GM12878 (cell line): ENCODE data around the gene RRAS. TPM values are rescaled to one million over a fixed set of nuclear protein-coding genes. Genes with fewer than 3 reads are reported as not detected.

ENCODE experiments used
- ATF7 ChIP-seq: fragments of 450-650 bp; IDR thresholded peaks from 2 replicates; pipeline ENCODE4 v1.6.1; 2016; ENCODE audit warnings: low read depth, mild to moderate bottlenecking
- JUND ChIP-seq: IDR thresholded peaks from 2 replicates; pipeline ENCODE4 v1.6.1; 2012; ENCODE audit warnings: low read depth, mild to moderate bottlenecking, low read length, improper control_type of control experiment, moderate library complexity
- LARP7 ChIP-seq: fragments of 450-650 bp; IDR thresholded peaks from 2 replicates; pipeline ENCODE4 v1.6.1; 2017; ENCODE audit warnings: mild to moderate bottlenecking
- MTA3 ChIP-seq: IDR thresholded peaks from 2 replicates; pipeline ENCODE4 v1.6.1; 2012; ENCODE audit warnings: low read length, inconsistent platforms, borderline replicate concordance
- PAX5 ChIP-seq: IDR thresholded peaks from 2 replicates; pipeline ENCODE4 v1.6.1; 2011; ENCODE audit warnings: low read depth, low read length, borderline replicate concordance
- POU2F2 ChIP-seq: IDR thresholded peaks from 3 replicates; pipeline ENCODE4 v1.6.1; 2011; ENCODE audit warnings: low read depth, mild to moderate bottlenecking, low read length, borderline replicate concordance
- ZBTB40 ChIP-seq: fragments of 450-650 bp; IDR thresholded peaks from 2 replicates; pipeline ENCODE4 v1.6.1; 2016; ENCODE audit warnings: mild to moderate bottlenecking, moderate library complexity, borderline replicate concordance
- polyA plus RNA-seq, 11 experiments: library from polyadenylated mRNA; depleted of rRNA in 4 of 11; unstranded in 6 of 11; stranded (reverse) in 5 of 11; fragments of >200 nt; fragmentation: Nextera tagmentation in 4 of 11; fragmentation: Illumina TruSeq in 1 of 11; extraction: Ambion mirVana in 4 of 11; extraction: Trizol in 1 of 11; gene quantifications; 1 replicate in 1 of 11; 2 replicates in 10 of 11; pipeline versions ENCODE4 v1.2.1 to v1.2.3, GENCODE V29; 2011 to 2016; ENCODE audit warnings: inconsistent platforms in 2 of 11, missing spikeins in 2 of 11, low read depth in 1 of 11
- total RNA-seq, 4 experiments: library from RNA; depleted of rRNA in 3 of 4; stranded (reverse); fragments of >200 nt in 3 of 4; fragmentation: Illumina TruSeq in 1 of 4; extraction: Trizol in 1 of 4; gene quantifications; 2 replicates each; pipeline versions ENCODE4 v1.2.1 to v1.2.3, GENCODE V29; 2013 to 2021
- TF ChIP-seq, protein P1 (sequence below): fragments of 450-650 bp; IDR thresholded peaks from 2 replicates; pipeline ENCODE4 v1.6.1; 2016; ENCODE audit warnings: mild to moderate bottlenecking

RRAS gene
- total and polyA plus RNA-seq, 10 of the 15 experiments (the other 5 are each of a cell fraction or from before 2014, with no cell fraction given) = 0.24 to 5.8 (median 1.8) TPM

DNA sequence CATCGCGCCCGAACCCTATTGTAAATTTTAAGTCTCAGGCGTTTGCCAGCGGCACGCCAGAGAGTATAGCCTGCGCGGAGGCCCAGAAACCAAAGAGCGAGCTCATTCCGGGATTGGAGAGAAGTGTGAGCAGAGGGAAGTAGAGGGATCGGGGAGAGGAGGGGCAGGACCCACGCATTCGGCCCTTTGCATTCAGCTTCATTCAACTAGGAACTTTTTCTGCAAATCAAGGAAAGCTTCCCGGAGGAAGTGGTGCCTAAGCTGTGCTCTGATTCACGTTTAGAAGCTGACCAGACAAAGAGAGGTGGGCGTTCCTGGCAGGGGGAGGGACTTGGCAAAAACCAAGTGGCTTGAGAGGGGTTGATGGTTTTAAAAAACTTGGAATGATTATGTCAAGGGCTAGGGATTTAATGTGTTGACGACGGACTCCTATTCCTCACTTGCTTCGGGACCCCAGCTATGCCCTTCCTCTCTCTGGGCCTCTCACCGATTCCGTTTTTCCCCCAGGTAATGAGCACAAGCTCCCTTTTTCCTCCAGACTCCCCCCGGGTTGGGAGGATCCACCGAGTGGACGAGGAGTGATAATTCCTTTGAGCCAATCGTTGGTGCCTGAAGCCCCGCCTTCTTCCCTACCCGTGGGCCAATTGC is 36.3 kb upstream of the RRAS start (continued):
- TF ChIP-seq ZBTB40 = no peak
- TF ChIP-seq MTA3 = 0 out of 2 replicates have a peak, but pooled peaks have one; percentile 38
- TF ChIP-seq PAX5 = 0 out of 2 replicates have a peak, but pooled peaks have one; percentile 36
- peak; percentile 41; the same call in 1 of the 2 replicates for TF ChIP-seq LARP7
- TF ChIP-seq JUND = peak; percentile 98
- TF ChIP-seq POU2F2 = peak; percentile 50; the same call in 1 of the 3 replicates
- TF ChIP-seq ATF7 = peak; percentile 100
- TF ChIP-seq, protein P1, sequence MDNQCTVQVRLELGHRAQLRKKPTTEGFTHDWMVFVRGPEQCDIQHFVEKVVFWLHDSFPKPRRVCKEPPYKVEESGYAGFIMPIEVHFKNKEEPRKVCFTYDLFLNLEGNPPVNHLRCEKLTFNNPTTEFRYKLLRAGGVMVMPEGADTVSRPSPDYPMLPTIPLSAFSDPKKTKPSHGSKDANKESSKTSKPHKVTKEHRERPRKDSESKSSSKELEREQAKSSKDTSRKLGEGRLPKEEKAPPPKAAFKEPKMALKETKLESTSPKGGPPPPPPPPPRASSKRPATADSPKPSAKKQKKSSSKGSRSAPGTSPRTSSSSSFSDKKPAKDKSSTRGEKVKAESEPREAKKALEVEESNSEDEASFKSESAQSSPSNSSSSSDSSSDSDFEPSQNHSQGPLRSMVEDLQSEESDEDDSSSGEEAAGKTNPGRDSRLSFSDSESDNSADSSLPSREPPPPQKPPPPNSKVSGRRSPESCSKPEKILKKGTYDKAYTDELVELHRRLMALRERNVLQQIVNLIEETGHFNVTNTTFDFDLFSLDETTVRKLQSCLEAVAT = peak; percentile 89
